ENCODE results near the gene ADORA2B. TPM values are rescaled to one million over a fixed set of nuclear protein-coding genes. Genes with fewer than 3 reads are reported as not detected.

Gene ADORA2B
- total RNA-seq, 1 donor from 2014 or later = 0.48 TPM

GRCh38 chr17:15970500-15970899 is 25.6 kb downstream of the ADORA2B start:
- Mint-ChIP-seq H3K36me3 (ENCODE audit: insufficient read depth) (peaks cover 6% of the 10 kb centered on the region), H3K27ac (no peak overlapping the region), H3K4me3 (ENCODE audit: low read depth) (no peak overlapping the region), H3K4me1 (ENCODE audit: low read depth) (peaks cover 13% of the 10 kb centered on the region), H3K27me3 (peaks cover 6% of the 10 kb centered on the region), H3K9me3 (ENCODE audit: low read depth) (no peaks in the 10 kb centered on the region)
- DNase-seq (ENCODE audit: low spot score, unreplicated experiment) = no peak
- TF ChIP-seq CTCF (IDR thresholded peaks at IDR 0.05; ENCODE audit: unreplicated experiment) = no peak

- TF ChIP-seq CTCF (IDR thresholded peaks at IDR 0.05; ENCODE audit: unreplicated experiment) = no peak
- Mint-ChIP-seq H3K27ac (no peak overlapping the region), H3K4me3 (ENCODE audit: low read depth) (no peak overlapping the region), H3K36me3 (ENCODE audit: insufficient read depth) (peaks cover 6% of the 10 kb centered on the region), H3K9me3 (ENCODE audit: low read depth) (no peaks in the 10 kb centered on the region), H3K27me3 (peaks cover 6% of the 10 kb centered on the region), H3K4me1 (ENCODE audit: low read depth) (peaks cover 10% of the 10 kb centered on the region)
- no peak for DNase-seq (ENCODE audit: low spot score, unreplicated experiment)
Observed at GRCh38 chr17:15971098-15971678, 26.3 kb downstream of the ADORA2B start.

GRCh38 chr17:15971882-15972281 is 27.0 kb downstream of the ADORA2B start:
- Mint-ChIP-seq H3K4me1 (ENCODE audit: low read depth) (peaks cover 4% of the 10 kb centered on the region), H3K9me3 (ENCODE audit: low read depth) (no peaks in the 10 kb centered on the region), H3K27ac (peak overlapping the region; percentile 7), H3K36me3 (ENCODE audit: insufficient read depth) (peaks cover 7% of the 10 kb centered on the region), H3K4me3 (ENCODE audit: low read depth) (no peak overlapping the region), H3K27me3 (peaks cover 6% of the 10 kb centered on the region)
- TF ChIP-seq CTCF (IDR thresholded peaks at IDR 0.05; ENCODE audit: unreplicated experiment) = no peak
- no peak for DNase-seq (ENCODE audit: low spot score, unreplicated experiment)

GRCh38 chr17:15972497-15972951 is 27.6 kb downstream of the ADORA2B start:
- H3K9me3 Mint-ChIP-seq (ENCODE audit: low read depth) = no peaks in the 10 kb centered on the region
- H3K27me3 Mint-ChIP-seq = peaks cover 6% of the 10 kb centered on the region
- DNase-seq (ENCODE audit: low spot score, unreplicated experiment) = no peak
- H3K4me3 Mint-ChIP-seq (ENCODE audit: low read depth) = no peak overlapping the region
- H3K4me1 Mint-ChIP-seq (ENCODE audit: low read depth) = peaks cover 4% of the 10 kb centered on the region
- no peak overlapping the region for H3K27ac Mint-ChIP-seq
- peaks cover 7% of the 10 kb centered on the region for H3K36me3 Mint-ChIP-seq (ENCODE audit: insufficient read depth)
- no peak for TF ChIP-seq CTCF (IDR thresholded peaks at IDR 0.05; ENCODE audit: unreplicated experiment)

- Mint-ChIP-seq H3K9me3 (ENCODE audit: low read depth) (no peaks in the 10 kb centered on the region), H3K4me1 (ENCODE audit: low read depth) (peaks cover 2% of the 10 kb centered on the region), H3K36me3 (ENCODE audit: insufficient read depth) (peaks cover 10% of the 10 kb centered on the region), H3K4me3 (ENCODE audit: low read depth) (no peak overlapping the region), H3K27ac (no peak overlapping the region), H3K27me3 (peaks cover 6% of the 10 kb centered on the region)
- DNase-seq (ENCODE audit: low spot score, unreplicated experiment) = no peak
- no peak for TF ChIP-seq CTCF (IDR thresholded peaks at IDR 0.05; ENCODE audit: unreplicated experiment)
Observed at GRCh38 chr17:15973016-15973415, 28.1 kb downstream of the ADORA2B start.
